Liver (tissue), 4 donors: ENCODE results near the gene ARL5A. TPM values are rescaled to one million over a fixed set of nuclear protein-coding genes. Genes with fewer than 3 reads are reported as not detected.

Experiments used
- polyA plus RNA-seq, 2 donors: library from polyadenylated mRNA; stranded (reverse) in 1 of 2; unstranded in 1 of 2; fragments of 200-250 nt in 1 of 2; fragments of >200 nt in 1 of 2; fragmentation: Nextera tagmentation in 1 of 2; extraction: Ambion mirVana in 1 of 2; gene quantifications; one replicate each; pipeline versions ENCODE4 v1.2.1 to v1.2.3, GENCODE V29; 2013 to 2015
- total RNA-seq, 2 donors: library from RNA; depleted of rRNA; stranded (reverse); fragments of >200 nt; gene quantifications; one replicate each; pipeline ENCODE4 v1.2.3, GENCODE V29; 2014
- donor health status: healthy.
- donor health status: healthy.
- donor health status: healthy.

Gene ARL5A
- total and polyA plus RNA-seq, 4 donors: 9.0 to 41.6 (median 18.0) TPM

Other genes with a start within 250 kb of the ARL5A start
- 1 to 10 TPM in 1 of 2 donors, under 1 TPM in 1; 0.28 to 6.4 TPM for gene NEB, start 93.9 kb downstream of the ARL5A start, total RNA-seq
- gene NEB, start 93.9 kb downstream of the ARL5A start, polyA plus RNA-seq: 1 to 10 TPM in 1 of 2 donors, under 1 TPM in 1; 0.37 to 5.1 TPM